Caki2 (cell line): ENCODE results near the gene RGS9BP. TPM values are rescaled to one million over a fixed set of nuclear protein-coding genes. Genes with fewer than 3 reads are reported as not detected.

ENCODE experiments used
- DNase-seq: peaks from one replicate; pipeline ENCODE4 v3.0.0-alpha.2; 2015; ENCODE audit warnings: low read depth
- in situ Hi-C: cut with HindIII; loops from 2 replicates; pipeline ENCODE4 v1.10.0; 2016; ENCODE audit warnings: low sequenced_read_pairs, low pct_unique_long_range_greater_than_20kb, mixed read lengths
- total RNA-seq: library from RNA; depleted of rRNA; stranded (reverse); fragments of >200 nt; shearing (Covaris generic); gene quantifications from 2 replicates; pipeline ENCODE4 v1.2.3, GENCODE V29; 2014; ENCODE audit warnings: low replicate concordance

The RGS9BP gene
- total RNA-seq, 1 experiment from 2014 or later, result 2.1 TPM

- no peak for DNase-seq
- in situ Hi-C loops, result no loop called here
These were observed 13.5 kb upstream of the RGS9BP start for GRCh38 chr19:32662186-32662585.

GRCh38 chr19:32666084-32666483 lies 9.6 kb upstream of the RGS9BP start:
- DNase-seq, result no peak
- in situ Hi-C loops, result no loop called here

DNA sequence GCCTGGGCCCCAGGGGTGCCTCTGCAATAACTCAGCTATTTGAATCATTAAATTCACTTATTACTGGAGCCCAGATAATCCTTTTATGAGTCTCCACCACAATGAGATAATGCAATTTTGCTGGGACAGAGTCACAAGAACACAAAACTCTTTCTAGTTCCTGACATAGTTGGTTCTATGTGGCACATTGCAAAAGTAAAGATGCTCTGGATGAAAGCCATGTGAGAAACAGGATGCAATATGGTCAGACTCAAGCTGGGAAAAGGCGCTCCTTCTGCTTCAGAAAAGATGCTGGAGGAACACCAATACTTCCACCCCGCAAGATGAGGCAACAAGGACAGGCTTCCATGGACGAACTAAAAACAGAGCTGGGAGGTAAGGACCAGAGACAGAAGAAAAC lies 6.3 kb upstream of the RGS9BP start:
- no peak for DNase-seq
- in situ Hi-C loops, result no loop called here

DNA sequence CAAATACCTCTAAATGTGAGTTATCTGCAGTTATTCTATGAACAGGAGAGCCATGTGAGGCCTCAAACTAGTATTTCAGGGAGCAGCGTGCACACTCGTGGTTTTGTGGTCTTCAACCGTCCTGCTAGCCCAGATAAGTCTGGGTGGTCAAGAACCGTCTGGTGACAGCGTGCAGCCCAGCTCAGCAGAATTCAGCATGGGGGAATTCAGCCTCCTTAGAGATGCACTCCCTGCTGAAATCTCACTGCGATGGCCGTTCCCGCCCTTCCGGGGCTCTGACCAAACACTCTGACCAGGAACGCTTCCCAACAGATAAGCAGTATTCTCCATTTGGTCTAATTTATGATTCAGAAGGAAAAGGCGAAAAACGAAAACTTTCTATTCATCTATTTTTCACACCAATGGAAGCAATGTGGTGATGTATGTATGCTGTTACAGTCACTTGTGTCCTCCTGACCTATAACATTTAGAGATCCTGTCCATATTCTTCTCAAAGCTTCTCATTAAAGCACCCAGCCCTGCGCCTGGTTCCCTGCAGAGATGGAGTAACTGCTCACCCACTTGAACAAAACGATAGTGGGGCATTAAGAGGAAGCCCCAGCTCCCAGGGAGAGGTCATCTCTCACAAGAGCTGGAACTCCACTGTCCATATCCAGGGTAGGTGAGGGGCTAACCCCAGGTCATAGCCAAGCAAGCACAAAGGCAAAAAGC lies 3.6 kb upstream of the RGS9BP start:
- in situ Hi-C loops, result no loop called here
- no peak for DNase-seq

GRCh38 chr19:32672841-32673240 lies 2.8 kb upstream of the RGS9BP start:
- in situ Hi-C loops, result no loop called here
- DNase-seq, result no peak

DNA sequence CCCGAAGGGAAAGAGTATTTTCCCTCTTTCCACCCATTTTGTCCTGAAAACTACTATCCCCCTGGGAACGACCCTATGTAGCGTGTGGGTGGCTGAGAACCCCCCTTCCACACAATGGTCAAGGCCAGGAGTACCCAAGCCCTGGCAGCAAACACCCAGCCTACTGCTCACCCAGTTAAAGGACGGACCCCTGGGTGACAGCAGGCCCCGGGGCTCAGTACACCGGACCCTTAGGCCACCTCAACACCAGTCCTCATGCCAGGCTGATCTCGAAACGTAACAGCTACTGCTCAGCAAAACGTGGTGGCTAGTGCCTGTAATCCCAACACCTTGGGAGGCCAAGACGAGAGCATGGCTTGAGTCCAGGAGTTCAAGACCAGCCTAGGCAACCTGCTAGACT lies 2.1 kb upstream of the RGS9BP start:
- in situ Hi-C loops, result no loop called here
- DNase-seq, result no peak

DNA sequence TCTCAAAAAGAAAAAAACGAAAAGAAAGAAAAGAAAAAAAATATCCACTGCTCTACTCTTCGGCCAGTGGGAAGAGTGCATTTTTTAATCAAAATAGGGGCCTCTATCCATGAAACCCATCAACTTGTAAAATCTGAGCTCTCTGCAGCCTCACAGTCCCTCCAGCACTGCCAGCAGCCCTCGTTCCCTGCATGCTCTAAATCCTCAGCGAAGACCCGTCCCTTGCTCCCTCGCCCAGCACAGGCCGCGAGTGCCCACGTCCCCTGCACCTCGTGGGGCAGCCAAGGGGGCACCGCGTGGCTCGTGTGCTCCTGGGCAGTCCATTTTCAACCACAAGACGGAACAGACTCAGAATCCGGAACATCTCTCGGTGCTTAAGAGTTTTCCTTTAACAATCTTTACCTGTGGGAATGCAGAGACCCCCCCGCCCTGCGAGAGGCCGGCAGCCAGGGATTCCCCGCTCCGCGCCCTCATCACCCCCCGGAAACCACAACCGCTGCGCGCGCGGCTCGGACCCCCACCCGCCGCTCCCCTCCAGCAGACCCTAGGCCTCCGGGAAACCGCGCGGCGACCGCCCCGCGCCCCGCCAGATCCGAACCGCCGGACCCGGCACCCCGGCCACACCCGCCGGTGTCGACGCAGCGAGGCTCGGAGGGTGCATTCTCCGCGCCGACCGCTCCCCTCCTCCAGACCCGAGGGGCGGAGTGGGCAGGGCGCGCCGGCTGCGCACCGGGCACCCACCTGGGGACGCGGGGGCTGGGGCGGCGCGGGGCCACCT lies 1.3 kb upstream of the RGS9BP start:
- no peak for DNase-seq
- in situ Hi-C loops, result no loop called here

- peak; percentile 99 for DNase-seq
- in situ Hi-C loops, result no loop called here
These were observed 523 bp upstream of the RGS9BP start, which contains the start of gene ANKRD27 for GRCh38 chr19:32674931-32675719. Gene ANKRD27, minus strand, starts transcription at chr19:32675180. Its CDS starts 16,165 bp downstream, at chr19:32659015.

DNA sequence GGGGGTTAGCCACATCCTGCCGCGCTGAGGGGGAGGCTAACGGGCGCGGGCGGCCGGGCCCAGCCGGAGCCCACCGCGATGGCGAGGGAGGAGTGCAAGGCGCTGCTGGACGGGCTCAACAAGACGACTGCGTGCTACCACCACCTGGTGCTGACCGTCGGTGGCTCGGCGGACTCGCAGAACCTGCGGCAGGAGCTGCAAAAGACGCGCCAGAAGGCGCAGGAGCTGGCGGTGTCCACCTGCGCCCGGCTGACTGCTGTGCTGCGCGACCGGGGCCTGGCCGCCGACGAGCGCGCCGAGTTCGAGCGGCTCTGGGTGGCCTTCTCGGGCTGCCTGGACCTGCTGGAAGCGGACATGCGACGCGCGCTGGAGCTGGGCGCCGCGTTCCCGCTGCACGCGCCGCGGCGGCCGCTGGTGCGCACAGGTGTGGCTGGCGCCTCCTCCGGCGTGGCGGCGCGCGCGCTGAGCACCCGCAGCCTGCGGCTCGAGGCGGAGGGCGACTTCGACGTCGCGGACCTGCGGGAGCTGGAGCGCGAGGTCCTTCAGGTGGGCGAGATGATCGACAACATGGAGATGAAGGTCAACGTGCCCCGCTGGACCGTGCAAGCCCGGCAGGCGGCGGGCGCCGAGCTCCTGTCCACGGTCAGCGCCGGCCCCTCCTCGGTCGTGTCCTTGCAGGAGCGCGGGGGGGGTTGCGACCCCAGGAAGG lies 692 bp downstream of the RGS9BP start:
- in situ Hi-C loops, result no loop called here

DNA sequence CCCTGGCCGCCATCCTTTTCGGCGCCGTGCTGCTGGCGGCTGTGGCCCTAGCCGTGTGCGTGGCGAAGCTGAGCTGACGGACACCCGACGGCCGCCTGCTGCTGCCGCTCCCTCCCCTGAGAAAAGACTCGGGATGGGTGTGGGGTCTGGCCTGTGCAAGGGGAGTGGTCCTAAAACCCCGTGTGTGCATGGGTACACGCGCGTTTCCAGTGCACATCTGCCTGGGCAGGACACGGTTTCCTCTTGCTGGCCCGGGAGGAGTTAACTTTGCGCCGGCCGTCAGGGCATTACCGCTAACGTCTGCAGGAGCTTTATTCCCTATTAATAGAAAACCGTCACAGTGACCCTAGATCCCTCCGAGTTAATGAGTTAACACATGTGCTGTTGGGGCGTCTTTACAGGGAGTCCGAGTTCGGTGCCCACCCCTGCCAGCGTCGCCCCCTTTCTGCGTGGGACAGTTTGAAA lies 1.3 kb downstream of the RGS9BP start:
- no peak for DNase-seq
- in situ Hi-C loops, result no loop called here

More for the DNA sequence above, 692 bp downstream of the RGS9BP start:
- DNase-seq, result no peak

DNA sequence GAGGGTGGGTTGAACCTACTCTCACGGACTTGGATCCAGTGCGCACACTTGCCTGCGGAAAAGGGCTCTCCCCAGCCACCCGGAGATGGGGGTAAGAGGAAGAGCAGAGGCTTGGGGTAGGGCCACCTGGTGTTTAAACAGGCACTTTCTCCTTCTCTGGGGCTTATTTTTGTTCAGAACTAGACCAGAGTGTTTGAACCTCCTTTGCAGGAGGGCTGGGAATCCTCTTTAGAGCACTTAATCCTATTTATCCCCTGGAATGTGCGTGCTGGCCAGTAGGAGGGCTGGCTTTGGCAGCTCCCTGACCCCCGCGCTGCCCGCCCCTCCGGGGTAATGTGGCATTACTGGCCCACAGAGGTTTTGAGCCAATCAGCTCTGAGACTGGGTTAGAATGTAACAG lies 2.0 kb downstream of the RGS9BP start:
- DNase-seq, result no peak
- in situ Hi-C loops, result no loop called here

DNA sequence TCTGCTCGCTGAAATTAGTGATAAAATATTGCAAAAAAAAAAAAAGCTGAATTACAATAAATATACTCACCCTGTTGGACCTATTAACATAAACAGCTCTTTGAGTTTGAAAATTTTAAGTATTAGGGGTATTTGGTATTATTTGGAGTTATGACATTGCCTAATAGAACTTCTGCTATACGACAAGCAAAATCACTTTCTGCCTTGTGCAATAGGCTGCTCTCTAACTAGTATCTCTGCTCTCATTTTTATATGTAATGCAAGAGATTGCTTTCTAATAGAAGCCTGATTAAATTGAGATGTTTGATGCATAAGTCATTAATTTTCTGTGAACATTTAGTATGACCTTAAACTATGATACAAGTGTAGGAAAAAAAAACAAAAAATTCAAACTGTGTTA lies 5.3 kb downstream of the RGS9BP start:
- in situ Hi-C loops, result no loop called here
- no peak for DNase-seq

- in situ Hi-C loops, result no loop called here
These were observed 6.7 kb downstream of the RGS9BP start for GRCh38 chr19:32682317-32682716.

GRCh38 chr19:32686847-32687475 lies 11.3 kb downstream of the RGS9BP start:
- no peak for DNase-seq
- in situ Hi-C loops, result no loop called here

More at GRCh38 chr19:32682317-32682716, 6.7 kb downstream of the RGS9BP start:
- DNase-seq, result no peak

- DNase-seq, result no peak
- in situ Hi-C loops, result no loop called here
These were observed 12.0 kb downstream of the RGS9BP start for GRCh38 chr19:32687681-32688080.

- in situ Hi-C loops, result no loop called here
- DNase-seq, result no peak
These were observed 12.7 kb downstream of the RGS9BP start for GRCh38 chr19:32688311-32688710.

DNA sequence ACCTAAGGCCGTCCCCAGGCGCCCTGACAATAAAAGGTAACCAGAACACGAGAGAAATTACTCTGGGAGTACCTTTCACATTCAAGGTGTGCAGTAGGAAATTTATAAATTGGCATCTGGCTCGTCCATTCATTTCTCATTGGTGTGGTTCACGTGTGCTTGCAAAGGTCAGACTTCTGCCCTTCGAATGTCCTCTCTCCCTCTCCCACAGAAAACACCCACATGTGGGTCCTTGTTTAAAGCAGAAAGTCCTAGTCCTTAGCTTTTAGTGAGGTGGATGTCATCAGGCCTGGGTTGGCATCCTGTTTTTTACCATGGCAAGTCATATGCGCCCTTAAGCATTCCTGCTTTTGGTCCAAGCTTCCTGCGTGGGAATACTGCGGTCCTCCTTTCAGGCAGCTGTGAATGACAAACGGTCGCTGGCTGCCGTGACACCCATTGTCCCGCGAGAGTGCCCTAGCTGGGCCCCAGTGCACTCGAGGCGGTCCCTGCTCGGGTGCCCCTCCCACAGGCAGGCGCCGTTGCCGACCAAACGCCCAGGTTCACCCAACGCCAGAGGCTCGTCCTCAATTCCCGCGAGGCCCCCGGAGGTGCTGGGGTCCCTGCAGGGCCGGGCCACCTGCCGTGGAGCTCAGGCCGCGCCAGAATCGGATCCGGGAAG lies 15.8 kb downstream of the RGS9BP start, which contains the start of gene NUDT19:
TSS of gene NUDT19 (plus strand) at position 531 of the 661 bp plus-strand sequence. CDS start 140 bp downstream, outside the sequence.
- DNase-seq, result peak; percentile 91
- in situ Hi-C loops, result no loop called here
